ENCODE measurements around the gene MPV17L2. TPM values are rescaled to one million over a fixed set of nuclear protein-coding genes. Genes with fewer than 3 reads are reported as not detected.

Gene MPV17L2
- total RNA-seq, 3 donors from 2014 or later, result 33.9 to 39.7 (median 35.7) TPM

- peaks cover 14% of the 10 kb centered on the region for H3K4me1 Mint-ChIP-seq (ENCODE audit: low read depth)
- H3K36me3 Mint-ChIP-seq (ENCODE audit: insufficient read depth), result peaks cover 11% of the 10 kb centered on the region
- no peak overlapping the region for H3K4me3 Mint-ChIP-seq
- DNase-seq (no peak), ATAC-seq (no peak)
- H3K9me3 Mint-ChIP-seq, result no peaks in the 10 kb centered on the region
- no peaks in the 10 kb centered on the region for H3K27me3 Mint-ChIP-seq (ENCODE audit: low read depth)
These were observed 22.2 kb upstream of the MPV17L2 start for GRCh38 chr19:18170714-18171255.

GRCh38 chr19:18171605-18172327 lies 21.3 kb upstream of the MPV17L2 start:
- ATAC-seq, result no peak
- Mint-ChIP-seq H3K9me3 (no peaks in the 10 kb centered on the region), H3K4me1 (ENCODE audit: low read depth) (peaks cover 14% of the 10 kb centered on the region), H3K4me3 (no peak overlapping the region), H3K36me3 (ENCODE audit: insufficient read depth) (peaks cover 8% of the 10 kb centered on the region), H3K27me3 (ENCODE audit: low read depth) (no peaks in the 10 kb centered on the region)
- no peak for DNase-seq

GRCh38 chr19:18172331-18173053 lies 20.5 kb upstream of the MPV17L2 start:
- Mint-ChIP-seq H3K36me3 (ENCODE audit: insufficient read depth) (peaks cover 8% of the 10 kb centered on the region), H3K4me3 (peak overlapping the region; percentile 43), H3K4me1 (ENCODE audit: low read depth) (peaks cover 14% of the 10 kb centered on the region), H3K9me3 (no peaks in the 10 kb centered on the region), H3K27me3 (ENCODE audit: low read depth) (no peaks in the 10 kb centered on the region)
- ATAC-seq (no peak), DNase-seq (no peak)

- ATAC-seq (no peak), DNase-seq (no peak)
- no peaks in the 10 kb centered on the region for H3K9me3 Mint-ChIP-seq
- H3K27me3 Mint-ChIP-seq (ENCODE audit: low read depth), result no peaks in the 10 kb centered on the region
- peaks cover 7% of the 10 kb centered on the region for H3K36me3 Mint-ChIP-seq (ENCODE audit: insufficient read depth)
- H3K4me1 Mint-ChIP-seq (ENCODE audit: low read depth), result peaks cover 14% of the 10 kb centered on the region
- peak overlapping the region; percentile 85 for H3K4me3 Mint-ChIP-seq
These were observed 19.9 kb upstream of the MPV17L2 start for GRCh38 chr19:18173054-18173571.

GRCh38 chr19:18173572-18174288 lies 19.3 kb upstream of the MPV17L2 start, which contains the start of gene IFI30:
IFI30 (plus strand) TSS chr19:18173813; CDS start chr19:18173842, 29 bp downstream.
- Mint-ChIP-seq H3K4me1 (ENCODE audit: low read depth) (peaks cover 14% of the 10 kb centered on the region), H3K4me3 (peak within 1 kb of the TSS; percentile 85), H3K27me3 (ENCODE audit: low read depth) (no peaks in the 10 kb centered on the region), H3K9me3 (no peaks in the 10 kb centered on the region), H3K36me3 (ENCODE audit: insufficient read depth) (peaks cover 5% of the 10 kb centered on the region)
- ATAC-seq (peak; percentile 84 to 88), DNase-seq (peak; percentile 51)

- H3K27me3 Mint-ChIP-seq (ENCODE audit: low read depth), result no peaks in the 10 kb centered on the region
- DNase-seq, result no peak
- H3K36me3 Mint-ChIP-seq (ENCODE audit: insufficient read depth), result peaks cover 5% of the 10 kb centered on the region
- ATAC-seq, result no peak
- H3K4me1 Mint-ChIP-seq (ENCODE audit: low read depth), result peaks cover 14% of the 10 kb centered on the region
- no peaks in the 10 kb centered on the region for H3K9me3 Mint-ChIP-seq
- peak overlapping the region; percentile 85 for H3K4me3 Mint-ChIP-seq
These were observed 18.0 kb upstream of the MPV17L2 start for GRCh38 chr19:18174983-18175382.

- DNase-seq (no peak), ATAC-seq (no peak)
- Mint-ChIP-seq H3K4me1 (ENCODE audit: low read depth) (peaks cover 12% of the 10 kb centered on the region), H3K27me3 (ENCODE audit: low read depth) (peaks cover under 1% of the 10 kb centered on the region), H3K36me3 (ENCODE audit: insufficient read depth) (peaks cover 5% of the 10 kb centered on the region), H3K4me3 (no peak overlapping the region), H3K9me3 (no peaks in the 10 kb centered on the region)
These were observed 16.4 kb upstream of the MPV17L2 start for GRCh38 chr19:18176367-18177310.

- H3K36me3 Mint-ChIP-seq (ENCODE audit: insufficient read depth), result peaks cover 5% of the 10 kb centered on the region
- no peaks in the 10 kb centered on the region for H3K9me3 Mint-ChIP-seq
- H3K27me3 Mint-ChIP-seq (ENCODE audit: low read depth), result peaks cover 2% of the 10 kb centered on the region
- DNase-seq, result no peak
- H3K4me1 Mint-ChIP-seq (ENCODE audit: low read depth), result peaks cover 2% of the 10 kb centered on the region
- H3K4me3 Mint-ChIP-seq, result no peak overlapping the region
- ATAC-seq, result no peak
These were observed 13.1 kb upstream of the MPV17L2 start for GRCh38 chr19:18179957-18180356.

GRCh38 chr19:18183529-18183928 lies 9.5 kb upstream of the MPV17L2 start:
- ATAC-seq (no peak), DNase-seq (no peak)
- no peaks in the 10 kb centered on the region for H3K4me1 Mint-ChIP-seq (ENCODE audit: low read depth)
- no peaks in the 10 kb centered on the region for H3K9me3 Mint-ChIP-seq
- H3K27me3 Mint-ChIP-seq (ENCODE audit: low read depth), result peaks cover 2% of the 10 kb centered on the region
- no peak overlapping the region for H3K4me3 Mint-ChIP-seq
- H3K36me3 Mint-ChIP-seq (ENCODE audit: insufficient read depth), result no peaks in the 10 kb centered on the region

GRCh38 chr19:18185538-18185937 lies 7.5 kb upstream of the MPV17L2 start:
- Mint-ChIP-seq H3K9me3 (no peaks in the 10 kb centered on the region), H3K4me3 (no peak overlapping the region), H3K27me3 (ENCODE audit: low read depth) (peaks cover 2% of the 10 kb centered on the region), H3K4me1 (ENCODE audit: low read depth) (no peaks in the 10 kb centered on the region), H3K36me3 (ENCODE audit: insufficient read depth) (no peaks in the 10 kb centered on the region)
- no peak for DNase-seq
- no peak for ATAC-seq

GRCh38 chr19:18190278-18190677 lies 2.7 kb upstream of the MPV17L2 start:
- ATAC-seq (no peak), DNase-seq (no peak)
- no peaks in the 10 kb centered on the region for H3K36me3 Mint-ChIP-seq (ENCODE audit: insufficient read depth)
- no peaks in the 10 kb centered on the region for H3K27me3 Mint-ChIP-seq (ENCODE audit: low read depth)
- no peak overlapping the region for H3K4me3 Mint-ChIP-seq
- H3K9me3 Mint-ChIP-seq, result no peaks in the 10 kb centered on the region
- H3K4me1 Mint-ChIP-seq (ENCODE audit: low read depth), result peaks cover 23% of the 10 kb centered on the region

- ATAC-seq, result no peak
- no peak for DNase-seq
- no peaks in the 10 kb centered on the region for H3K36me3 Mint-ChIP-seq (ENCODE audit: insufficient read depth)
These were observed 1.4 kb upstream of the MPV17L2 start for GRCh38 chr19:18191640-18192062.

More at GRCh38 chr19:18191640-18192062, 1.4 kb upstream of the MPV17L2 start:
- Mint-ChIP-seq H3K9me3 (no peaks in the 10 kb centered on the region), H3K27me3 (ENCODE audit: low read depth) (no peaks in the 10 kb centered on the region), H3K4me3 (peak overlapping the region; percentile 86), H3K4me1 (ENCODE audit: low read depth) (peaks cover 23% of the 10 kb centered on the region)
